ENCODE measurements around the gene BEAN1. TPM values are rescaled to one million over a fixed set of nuclear protein-coding genes. Genes with fewer than 3 reads are reported as not detected.

The BEAN1 gene
- total RNA-seq, 1 experiment from 2014 or later, result 0.24 TPM

DNA sequence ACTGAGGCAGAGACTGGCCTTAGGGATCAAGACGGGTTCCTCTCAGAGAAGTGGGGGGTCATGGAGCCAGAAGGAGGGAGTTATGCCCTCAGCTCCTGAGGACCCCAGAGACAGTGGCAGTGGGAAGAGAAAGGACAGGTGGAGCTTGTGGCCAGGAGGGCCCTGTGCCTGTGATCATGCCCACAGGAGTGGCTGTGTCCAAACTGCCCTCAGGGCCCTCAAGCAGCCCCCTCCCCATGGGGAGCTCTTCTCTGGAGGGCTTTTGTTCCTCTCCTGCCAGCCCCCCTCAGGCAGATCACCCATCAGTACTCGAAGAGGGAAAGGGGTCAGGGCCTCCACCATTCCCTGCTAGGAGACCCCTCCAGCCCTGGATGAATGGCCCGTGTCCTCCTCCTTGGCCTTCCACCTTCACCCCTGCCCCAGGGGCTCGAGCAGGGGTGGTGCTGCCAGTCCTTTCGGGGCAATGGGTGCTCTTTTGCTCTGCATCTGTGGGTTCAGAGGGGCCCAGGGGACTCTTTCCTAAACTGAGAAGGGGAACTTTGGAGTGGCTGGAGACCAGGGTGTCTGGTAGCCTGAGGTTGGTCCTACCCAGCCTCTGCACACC lies 52.7 kb downstream of the BEAN1 start:
- Histone ChIP-seq H3K27me3 (ENCODE audit: insufficient read depth, low read length) (no peaks in the 10 kb centered on the region), H2BK120ac (ENCODE audit: low read depth, low read length, poor library complexity, severe bottlenecking) (no peak overlapping the region)
- no CpG with 5 or more reads among the region's 5 CpGs for WGBS (ENCODE audit: extremely low coverage, insufficient read length, low lambda C conversion rate)

More for the DNA sequence above, 52.7 kb downstream of the BEAN1 start:
- Histone ChIP-seq H3K23me2 (ENCODE audit: insufficient read length, low read depth, low read length, poor library complexity, severe bottlenecking) (no peaks in the 10 kb centered on the region), H3K4me1 (ENCODE audit: insufficient read depth, low read length) (no peaks in the 10 kb centered on the region), H3K23ac (ENCODE audit: insufficient read length, low read depth, low read length) (no peak overlapping the region), H4K91ac (ENCODE audit: insufficient read length, low read depth, low read length) (no peak overlapping the region), H3K79me1 (ENCODE audit: insufficient read depth, low read depth, low read length, poor library complexity, severe bottlenecking) (no peaks in the 10 kb centered on the region), H3K27ac (ENCODE audit: insufficient read length, low read depth, low read length) (no peak overlapping the region), H2BK12ac (ENCODE audit: insufficient read length, low read depth, low read length) (no peak overlapping the region), H2AFZ (ENCODE audit: low read length) (no peak overlapping the region), H3K14ac (ENCODE audit: insufficient read depth, low read length) (no peak overlapping the region), H4K20me1 (ENCODE audit: control insufficient read depth, insufficient read depth, insufficient read length) (no peaks in the 10 kb centered on the region), H3K9me3 (ENCODE audit: control insufficient read depth, low read depth, low read length) (no peaks in the 10 kb centered on the region), H2BK20ac (ENCODE audit: low read depth, low read length, poor library complexity, severe bottlenecking) (no peak overlapping the region), H3K79me2 (ENCODE audit: insufficient read depth, low read length) (no peaks in the 10 kb centered on the region), H2BK5ac (ENCODE audit: insufficient read length, low read length) (no peak overlapping the region), H3K56ac (ENCODE audit: insufficient read length, low read depth, low read length) (no peak overlapping the region), H4K5ac (ENCODE audit: insufficient read length, low read depth, low read length) (no peak overlapping the region), H4K8ac (replicated peaks; ENCODE audit: insufficient read length, low read depth, low read length) (no peak overlapping the region), H3K9ac (ENCODE audit: extremely low read depth, insufficient read length, low read length) (no peak overlapping the region), H3K18ac (ENCODE audit: insufficient read length, low read depth, low read length) (no peak overlapping the region), H2AK5ac (ENCODE audit: insufficient read length, low read length) (no peak overlapping the region), H3K4me2 (ENCODE audit: insufficient read depth, insufficient read length, low read length) (no peak overlapping the region), H2BK15ac (ENCODE audit: low read depth, low read length) (no peak overlapping the region), H3K4ac (ENCODE audit: low read depth, low read length) (no peak overlapping the region), H3T11ph (ENCODE audit: low read length) (no peak overlapping the region)
- peaks cover 18 to 33% of the 10 kb centered on the region in 2 experiments for H3K4me1 Mint-ChIP-seq
- no peaks in the 10 kb centered on the region for H3K9me3 Mint-ChIP-seq
- H3K27me3 Mint-ChIP-seq (ENCODE audit: low read depth), result peaks cover 6% of the 10 kb centered on the region
- no peak overlapping the region for H3K27ac Mint-ChIP-seq
- no peak for TF ChIP-seq CTCF (conservative IDR thresholded peaks at IDR 0.05)
- no peaks in the 10 kb centered on the region for H3K36me3 Mint-ChIP-seq (ENCODE audit: insufficient read depth in 1 of 3, low read depth in 3 of 3)
- peak; percentile 22 for DNase-seq
- no peak overlapping the region for H3K4me3 Mint-ChIP-seq
